GM11168 (cell line): ENCODE data around the gene GNL1.

Experiments used
- in situ Hi-C: fragments of 300-500 bp; cut with MboI; formaldehyde crosslinking; loops from one replicate; pipeline ENCODE4 v1.12.0; 2022; ENCODE audit warnings: low sequenced_read_pairs; ENCODE audit not compliant: unreplicated experiment

GNL1 gene

DNA sequence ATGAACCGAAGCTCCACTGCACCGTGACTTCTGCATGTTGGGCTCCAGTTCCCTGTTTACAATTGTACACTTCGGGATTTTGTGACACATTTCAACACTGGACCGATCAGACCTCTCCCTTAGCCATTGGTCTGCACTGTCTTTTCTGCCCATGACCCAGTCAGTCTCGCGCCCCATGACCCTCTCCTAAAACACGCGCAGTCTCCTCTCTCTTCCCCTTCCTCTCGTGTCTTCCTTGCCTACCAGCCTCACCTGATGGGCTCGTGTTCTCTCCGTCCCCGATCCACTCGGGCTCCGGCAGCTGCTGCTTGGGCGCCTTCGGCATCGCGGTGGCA lies 14.4 kb upstream of the GNL1 start:
- in situ Hi-C loops, result no loop called here

DNA sequence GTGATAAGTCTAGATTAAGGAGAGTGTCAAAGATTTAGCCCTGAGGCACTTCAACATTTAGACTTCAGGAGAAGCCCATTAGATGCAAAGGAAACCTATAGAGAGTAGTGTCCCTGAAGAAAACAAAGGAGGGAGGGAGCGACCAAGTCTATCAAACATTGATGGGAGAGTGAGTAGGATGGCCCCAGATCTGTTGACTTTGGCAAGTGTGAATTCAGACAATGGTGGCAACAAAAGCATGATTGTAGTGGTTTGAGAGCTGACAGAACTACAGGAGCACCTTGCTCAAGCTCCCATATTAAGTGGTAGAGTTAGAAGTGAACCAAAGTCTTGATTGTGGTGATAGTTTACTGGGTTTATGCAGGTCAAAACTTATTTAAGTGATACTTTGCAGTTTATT lies 14.0 kb upstream of the GNL1 start:
- in situ Hi-C loops, result no loop called here

DNA sequence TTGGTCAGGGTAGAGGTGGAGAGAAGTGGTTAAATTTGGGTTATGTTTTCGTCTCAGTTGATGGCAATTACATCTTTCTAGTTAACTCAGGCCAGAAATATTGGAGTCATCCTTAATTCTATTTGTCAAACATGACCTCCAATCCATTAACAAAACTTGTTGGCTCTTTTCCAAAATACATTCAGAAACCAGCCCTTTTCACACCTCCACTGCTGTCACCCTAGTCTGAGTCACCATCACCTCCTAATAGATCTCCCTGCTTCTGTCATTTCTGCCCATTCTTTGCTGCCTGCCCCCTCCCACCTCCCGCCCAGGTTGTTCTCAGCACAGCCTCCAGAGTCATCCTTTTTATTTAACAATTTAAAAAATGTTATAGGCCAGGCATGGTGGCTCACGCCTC lies 12.0 kb upstream of the GNL1 start:
- in situ Hi-C loops, result no loop called here

DNA sequence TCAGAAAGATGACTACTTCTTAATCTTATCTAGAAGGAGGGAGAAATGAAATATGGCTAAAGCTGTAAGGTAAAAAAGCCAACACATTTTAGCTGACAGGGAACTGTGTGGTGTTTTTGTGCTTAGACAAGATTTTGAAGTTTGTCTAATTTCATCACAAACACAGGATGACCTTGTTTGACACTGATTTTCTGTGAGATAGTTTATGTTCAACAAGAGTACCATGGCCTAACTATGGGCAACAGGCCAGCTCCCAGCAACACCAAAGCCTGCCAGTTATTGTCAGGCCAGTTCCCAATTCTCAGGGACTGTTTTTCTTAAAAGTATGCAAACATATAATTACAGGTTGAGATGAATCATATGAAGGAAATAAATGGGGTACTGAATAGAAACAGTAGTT lies 9.5 kb upstream of the GNL1 start:
- in situ Hi-C loops, result no loop called here

DNA sequence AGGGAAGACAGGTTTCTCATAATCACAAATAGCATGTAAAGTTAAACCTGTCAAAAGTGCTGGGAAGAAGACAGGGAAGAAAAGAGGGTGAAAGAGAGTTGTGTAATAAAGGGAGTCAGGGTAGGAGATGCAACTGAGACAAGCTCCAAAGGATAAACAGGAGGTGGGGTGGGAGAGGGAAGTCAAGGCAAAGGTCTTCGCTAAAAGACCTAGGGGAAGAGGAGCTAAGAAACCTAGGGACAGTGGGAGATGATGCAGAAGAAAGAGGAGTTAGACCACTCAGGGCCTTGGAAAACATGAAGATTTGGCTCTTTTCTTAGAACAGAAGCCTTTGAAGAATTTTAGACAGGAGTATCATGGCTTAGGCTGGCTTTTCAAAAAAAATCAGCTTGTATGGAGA lies 7.8 kb upstream of the GNL1 start:
- in situ Hi-C loops, result no loop called here

DNA sequence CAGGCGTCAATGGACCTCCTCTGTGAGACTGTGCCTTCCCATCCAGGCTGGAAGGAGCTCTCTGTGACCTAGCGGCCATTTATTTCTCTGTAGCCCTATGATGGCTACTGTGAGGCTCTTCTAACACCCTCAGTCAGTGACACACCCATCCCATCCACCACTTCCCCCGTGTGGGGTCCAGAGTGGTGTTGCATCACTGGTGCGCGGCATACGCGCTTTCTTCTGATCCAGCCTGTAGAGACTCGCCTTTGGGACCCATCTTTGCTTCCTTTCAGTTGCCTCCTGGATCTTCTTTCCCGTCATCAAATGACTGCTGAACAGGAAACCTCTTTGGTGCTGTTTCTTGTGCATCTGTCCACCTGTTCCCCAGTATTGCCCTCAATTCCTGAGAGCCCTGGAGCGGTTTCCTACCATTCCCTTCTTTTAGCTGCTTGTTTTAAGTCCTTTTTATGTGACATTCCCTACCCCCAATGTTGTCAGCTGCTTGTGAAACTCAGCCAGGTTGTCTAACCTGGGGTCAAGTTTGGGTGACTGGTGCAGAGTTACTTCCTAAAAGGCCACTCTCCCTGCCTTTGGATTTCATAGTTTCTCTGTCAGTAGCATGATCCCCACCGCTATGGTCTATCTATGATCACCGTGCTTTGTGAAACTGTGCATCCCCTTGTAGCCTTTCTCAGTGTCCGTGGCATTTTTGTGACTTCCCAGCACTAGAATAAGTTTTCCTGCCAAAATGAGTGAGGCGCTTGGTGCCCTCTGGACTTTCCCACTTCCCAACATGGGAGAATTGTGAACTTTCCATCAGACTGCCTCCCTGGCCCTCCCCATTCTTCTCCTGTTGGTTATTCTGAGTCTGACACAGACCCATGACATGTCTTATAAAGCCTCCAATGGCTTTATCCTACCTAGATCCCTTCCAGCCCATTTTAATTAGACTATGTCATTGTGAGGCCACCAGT lies 6.5 kb upstream of the GNL1 start:
- in situ Hi-C loops, result no loop called here

DNA sequence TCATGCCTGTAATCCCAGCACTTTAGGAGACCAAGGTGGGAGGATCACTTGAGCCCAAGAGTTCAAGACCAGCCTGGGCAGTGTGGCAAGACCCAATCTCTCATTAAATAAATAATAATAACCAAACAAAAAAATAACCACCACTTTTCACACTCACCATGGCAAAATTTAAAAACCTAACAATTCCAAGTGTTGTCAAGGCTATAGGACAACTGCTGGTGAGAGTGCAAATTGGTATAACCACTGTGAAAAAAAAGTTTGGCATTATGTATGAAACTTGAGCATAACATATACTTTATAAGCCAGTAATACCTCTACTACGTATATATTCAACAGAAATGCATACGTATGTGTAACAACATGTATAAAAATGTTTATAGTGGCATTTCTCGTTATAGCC lies 4.6 kb upstream of the GNL1 start:
- in situ Hi-C loops, result no loop called here

DNA sequence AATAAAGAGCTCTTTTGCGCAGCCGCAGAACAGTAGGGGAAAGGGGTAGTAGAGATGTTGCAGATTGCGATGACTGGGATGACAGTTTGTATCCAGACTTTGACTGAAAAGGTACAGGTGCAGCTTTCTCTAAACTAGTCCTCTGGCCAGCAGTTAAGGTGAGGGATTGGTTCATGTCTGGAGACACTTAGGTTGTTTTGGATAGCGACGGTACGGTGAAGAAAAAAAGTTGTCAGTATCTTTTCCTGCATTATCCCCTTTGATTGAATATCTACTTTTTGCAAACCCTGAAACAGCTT lies 1.3 kb upstream of the GNL1 start:
- in situ Hi-C loops, result no loop called here

DNA sequence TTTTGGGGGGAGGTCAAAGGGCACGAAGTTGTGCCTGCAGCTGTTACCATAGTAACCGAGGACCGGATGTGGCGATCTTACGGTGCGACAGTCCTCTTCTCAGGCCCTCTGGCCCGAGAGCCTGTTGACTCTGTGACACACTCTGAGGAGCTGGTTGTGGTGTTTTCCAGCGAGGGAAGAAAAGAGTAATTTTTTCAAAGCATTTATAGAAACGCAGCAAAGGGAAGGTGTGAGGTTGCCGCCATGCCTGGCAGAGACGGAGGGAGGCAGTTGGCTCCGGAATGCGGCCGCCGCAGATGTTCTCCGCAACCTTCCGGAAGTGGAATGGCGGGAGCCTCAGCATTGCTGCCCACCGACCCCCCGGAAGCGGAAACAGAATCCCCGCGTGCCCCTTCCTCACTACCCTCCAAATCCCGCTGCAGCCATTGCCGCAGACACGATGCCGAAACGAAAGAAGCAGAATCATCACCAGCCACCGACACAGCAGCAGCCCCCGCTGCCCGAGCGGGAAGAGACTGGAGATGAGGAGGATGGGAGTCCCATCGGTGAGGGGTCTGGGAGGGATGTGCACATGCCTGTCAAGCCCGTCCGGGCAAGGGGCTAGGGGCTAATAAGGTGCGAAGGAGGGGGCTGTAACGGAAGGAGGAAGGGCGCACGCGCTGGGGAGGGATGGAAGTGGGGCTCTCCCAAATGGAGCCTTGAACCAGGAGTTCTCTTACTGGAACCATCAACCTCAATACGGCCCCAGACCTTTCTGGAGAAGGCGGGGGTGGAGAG lies 805 bp upstream of the GNL1 start, which contains the start of gene PRR3:
TSS of gene PRR3 (plus strand) at position 390 of the 777 bp plus-strand sequence. CDS start at position 440, 50 bp downstream.
- in situ Hi-C loops, result no loop called here

DNA sequence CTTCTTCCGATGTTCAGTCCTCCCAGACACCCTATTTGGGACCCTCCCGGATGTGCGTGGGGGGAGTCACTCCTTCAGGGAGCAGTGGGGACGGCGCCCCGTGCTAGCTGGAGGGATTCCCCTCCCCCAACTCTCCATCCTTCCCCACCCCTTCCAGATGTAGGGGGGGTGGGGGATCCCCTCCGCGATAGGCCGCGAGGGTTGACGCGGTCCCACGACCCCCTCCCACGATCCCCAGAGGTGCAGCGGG lies 548 bp downstream of the GNL1 start:
- in situ Hi-C loops, result no loop called here

DNA sequence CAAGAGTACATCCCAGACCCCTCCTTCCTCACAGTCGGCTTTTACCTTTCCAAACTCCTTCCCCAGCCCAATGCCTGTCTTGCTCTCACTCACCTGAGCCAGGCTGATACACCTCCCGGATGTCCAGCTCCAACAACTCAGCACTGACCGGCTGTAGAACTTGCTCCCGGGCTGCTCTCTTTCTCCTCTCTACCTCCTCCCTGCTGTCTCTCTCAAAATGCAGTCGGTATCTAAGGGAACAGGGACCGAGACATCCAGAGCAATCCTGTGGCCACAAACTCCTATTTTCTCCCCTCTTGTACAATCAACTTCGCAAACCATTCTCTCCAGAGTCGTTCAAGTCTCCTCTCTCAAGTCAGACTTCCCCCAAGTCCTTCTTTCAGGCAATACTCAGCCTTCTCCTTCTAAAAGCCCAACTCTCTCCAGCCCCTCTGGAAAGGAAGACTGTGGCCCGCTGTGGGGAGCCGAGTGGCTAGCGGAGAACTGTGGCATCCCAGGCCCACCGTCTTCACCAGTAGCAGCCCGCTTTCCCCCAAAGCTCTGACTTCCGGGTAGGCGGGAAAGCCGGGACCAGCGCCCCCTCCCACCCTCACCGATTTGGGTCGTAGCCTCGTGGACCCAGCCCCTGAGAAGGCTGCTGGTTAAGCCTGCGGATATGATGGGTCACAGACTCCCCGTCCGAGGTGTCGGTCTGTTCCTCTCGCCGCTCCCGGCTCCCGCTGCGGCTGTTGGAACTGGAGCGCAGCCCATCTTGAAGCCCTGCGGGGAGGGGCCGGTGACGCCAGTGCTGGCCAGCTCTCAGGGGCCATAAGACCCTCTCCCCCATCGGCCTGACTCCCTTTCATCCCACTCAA lies 1.1 kb downstream of the GNL1 start:
- in situ Hi-C loops, result no loop called here

DNA sequence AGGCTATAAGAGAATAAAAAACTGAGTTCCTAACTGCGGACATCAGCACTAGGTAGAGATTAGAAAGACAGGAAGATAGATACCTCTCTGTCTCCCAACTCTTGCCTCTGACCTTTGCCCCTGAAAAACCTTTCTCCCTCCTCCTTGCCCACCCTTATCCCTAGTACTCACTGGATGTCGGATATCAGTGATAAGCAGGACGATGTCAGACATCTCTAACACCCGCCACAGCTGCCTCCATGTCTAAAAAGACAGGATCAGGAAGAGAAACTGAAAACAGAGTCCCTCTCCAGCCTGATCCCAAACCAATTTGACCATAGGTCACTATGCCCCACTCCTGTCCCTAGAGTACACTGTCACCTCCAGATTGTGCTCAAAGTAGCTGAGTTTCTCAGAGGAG lies 1.9 kb downstream of the GNL1 start:
- in situ Hi-C loops, result no loop called here

DNA sequence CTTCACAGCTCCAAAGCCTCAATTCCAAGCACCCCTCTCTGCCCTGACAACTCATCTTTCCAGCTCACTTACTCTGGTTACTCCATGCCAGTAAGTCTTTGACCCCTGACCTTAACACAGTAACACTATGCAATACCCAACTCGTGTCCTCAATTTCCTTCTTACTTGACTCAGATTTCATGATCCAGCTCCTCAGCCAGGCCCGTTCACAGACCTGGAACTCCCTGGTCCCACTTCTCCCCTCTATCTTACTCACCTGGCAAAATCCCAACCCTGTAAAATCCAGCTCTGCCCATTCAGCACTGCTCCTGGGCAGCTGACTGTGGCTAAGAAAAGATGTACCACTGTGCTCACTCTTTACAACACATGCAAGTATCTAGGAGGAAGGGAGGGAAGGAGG lies 7.9 kb downstream of the GNL1 start:
- in situ Hi-C loops, result no loop called here

DNA sequence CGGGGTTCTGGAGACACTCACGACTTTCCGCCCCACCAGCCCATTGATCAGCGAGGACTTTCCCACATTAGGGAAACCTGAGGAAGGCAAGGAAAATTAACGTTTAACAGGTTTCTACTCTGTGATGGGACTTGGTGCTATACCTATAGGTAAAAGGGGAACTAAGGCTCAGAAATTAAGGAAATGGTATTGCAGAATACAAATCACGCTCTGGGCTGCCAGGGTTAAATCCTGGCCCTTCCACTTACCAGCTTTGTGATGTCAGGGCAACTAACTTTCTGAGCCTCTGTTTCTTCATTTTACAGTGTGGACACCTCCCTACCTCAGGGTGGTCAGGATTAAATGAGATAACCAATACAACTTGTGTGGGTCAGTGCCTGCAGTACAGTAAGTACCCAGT lies 8.8 kb downstream of the GNL1 start:
- in situ Hi-C loops, result no loop called here

DNA sequence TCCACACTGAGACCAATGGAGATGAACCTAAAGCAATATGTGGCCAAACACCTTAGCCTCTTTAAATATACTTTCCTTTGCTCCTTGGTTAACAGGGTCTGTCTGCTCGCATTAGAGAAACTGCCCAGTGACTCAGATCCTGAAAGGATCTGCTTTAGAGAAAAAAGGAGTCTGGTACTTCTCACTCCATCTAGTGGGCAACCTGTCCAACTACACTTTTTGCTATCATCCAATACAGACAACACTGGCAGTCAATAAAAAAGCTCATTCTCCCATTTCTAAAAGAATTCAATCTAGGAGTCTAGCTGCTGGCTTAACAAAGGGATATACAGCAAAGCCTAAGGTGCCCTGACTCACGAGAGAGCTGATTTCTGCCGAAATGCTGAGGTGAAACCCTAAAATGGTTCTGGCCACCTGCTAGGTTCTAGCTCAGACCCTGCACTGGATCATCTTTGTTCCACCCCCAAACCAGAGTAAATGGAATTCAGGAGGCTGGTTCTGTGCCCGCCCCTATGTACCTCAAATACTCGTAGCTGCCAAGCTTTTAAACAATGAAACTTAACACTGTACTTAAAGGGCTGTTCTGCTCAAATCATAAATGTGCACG lies 11.5 kb downstream of the GNL1 start:
- in situ Hi-C loops, result loop anchor here (5.0 kb wide), 1 partner anchor 62 kb away; no protein-coding TSS in a partner anchor

DNA sequence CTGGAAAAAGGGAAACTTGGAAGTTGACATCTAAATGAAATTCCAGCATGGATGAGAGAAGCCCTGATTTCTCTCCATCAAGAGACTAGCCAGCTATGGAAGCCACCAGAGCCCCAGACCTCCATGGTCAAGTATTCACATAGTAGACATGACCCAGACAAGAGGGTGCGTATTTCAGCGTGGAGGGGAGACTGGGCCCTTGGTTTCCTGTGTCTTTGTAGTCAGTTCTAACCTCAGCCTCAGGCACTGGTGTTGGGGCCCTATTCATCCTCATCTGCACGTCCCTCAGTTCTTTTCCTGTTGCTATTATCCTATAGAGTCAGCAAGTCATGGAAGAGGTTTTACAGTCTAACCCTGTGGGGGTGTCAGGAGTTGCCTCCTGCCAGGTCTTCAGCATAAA lies 12.5 kb downstream of the GNL1 start:
- in situ Hi-C loops, result loop anchor here (5.0 kb wide), 1 partner anchor 62 kb away; no protein-coding TSS in a partner anchor

DNA sequence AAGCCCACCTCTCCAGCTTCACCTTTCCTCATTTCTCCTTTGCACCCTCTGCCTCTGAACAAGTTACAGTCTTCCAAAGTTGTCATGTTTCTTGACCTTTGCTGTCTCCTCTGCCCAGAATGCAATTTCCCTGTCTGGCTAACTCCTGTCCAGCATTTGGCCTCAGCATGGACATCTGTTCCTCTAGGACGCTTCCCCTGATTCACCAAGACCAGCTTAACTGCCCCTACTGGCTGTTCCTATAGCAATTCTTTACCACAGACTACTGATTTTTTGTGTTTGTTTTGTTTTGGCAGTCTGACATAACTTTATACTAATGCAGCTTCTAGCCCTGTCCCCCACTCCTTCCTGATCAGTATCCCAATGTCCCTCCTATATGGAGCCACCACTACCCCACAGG lies 13.4 kb downstream of the GNL1 start:
- in situ Hi-C loops, result loop anchor here (5.0 kb wide), 1 partner anchor 61 kb away; no protein-coding TSS in a partner anchor

DNA sequence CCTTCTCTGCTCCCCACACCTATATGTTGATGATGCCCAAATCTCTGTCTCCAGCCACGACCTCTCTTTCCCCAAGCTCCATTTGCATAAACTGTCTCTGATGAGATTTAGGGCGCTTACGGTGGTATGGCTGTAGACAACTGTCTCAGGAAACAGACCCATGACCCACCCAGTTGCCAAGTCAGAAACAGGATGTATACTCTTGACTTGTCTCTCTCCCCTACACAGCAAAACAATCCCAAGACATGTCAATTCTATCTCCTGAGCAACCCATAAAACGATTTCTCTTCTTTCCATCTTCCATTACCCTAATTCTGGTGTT lies 13.9 kb downstream of the GNL1 start:
- in situ Hi-C loops, result loop anchor here (5.0 kb wide), 1 partner anchor 60 kb away; no protein-coding TSS in a partner anchor

DNA sequence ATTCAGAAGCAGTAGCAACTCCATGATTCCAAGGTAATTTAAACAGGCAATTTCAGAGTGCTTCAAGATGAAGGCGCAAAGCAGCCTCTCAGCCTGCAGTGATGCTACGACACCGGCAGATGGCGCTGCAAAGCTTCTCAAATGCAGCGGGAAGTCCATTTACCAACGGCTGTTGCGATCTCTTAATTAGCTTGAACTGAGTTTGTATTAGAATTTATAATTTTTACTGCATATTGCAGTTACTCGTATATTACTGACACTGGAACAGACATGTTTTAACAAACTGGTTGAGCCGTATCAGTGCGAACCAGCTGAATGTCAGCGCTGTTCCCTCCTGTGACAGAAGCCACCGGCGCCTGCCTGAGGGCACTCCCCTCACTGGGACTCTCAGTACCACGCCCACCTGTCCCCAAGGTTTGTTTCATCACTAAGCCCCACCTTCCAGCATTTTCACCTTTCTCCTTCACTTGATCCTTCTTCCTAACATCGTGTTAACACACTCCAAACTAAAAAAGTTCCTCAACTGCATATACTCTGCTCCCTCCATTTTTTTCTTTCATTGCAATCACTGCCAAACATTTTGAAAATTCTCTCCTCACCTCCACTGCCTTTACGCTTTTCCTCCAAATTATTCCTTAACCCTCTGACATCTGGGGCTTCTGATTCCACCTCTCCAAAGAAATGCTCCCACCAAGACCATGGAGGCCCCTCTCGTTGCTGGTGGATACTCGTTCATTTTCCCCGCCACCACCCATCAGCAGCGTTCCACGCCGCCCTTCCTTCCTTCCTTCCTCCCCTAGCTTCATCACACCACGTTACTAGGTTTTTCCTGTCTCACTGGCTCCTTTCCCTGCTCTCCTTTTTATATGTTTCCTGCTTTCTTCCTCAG lies 14.5 kb downstream of the GNL1 start:
- in situ Hi-C loops, result loop anchor here (5.0 kb wide), 1 partner anchor 59 kb away; no protein-coding TSS in a partner anchor

DNA sequence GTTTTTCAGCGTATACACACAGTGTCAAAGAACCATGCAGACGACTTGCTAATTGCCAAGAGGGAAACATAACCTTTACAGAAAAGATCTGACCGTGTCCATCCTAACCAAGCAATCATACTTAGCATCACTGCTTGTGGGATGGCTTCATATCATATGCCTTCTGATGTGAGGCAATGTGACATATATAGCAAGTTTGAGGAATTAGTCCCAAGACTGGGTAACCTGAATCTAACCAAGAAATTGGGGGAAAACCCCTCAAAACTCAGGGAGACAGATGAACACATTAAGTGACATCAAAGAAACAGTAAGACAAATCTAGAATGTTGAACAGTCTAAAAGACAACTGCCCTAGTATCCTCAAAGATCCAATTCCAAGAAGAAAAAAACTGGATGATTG lies 18.4 kb downstream of the GNL1 start:
- in situ Hi-C loops, result no loop called here
